HCT116 (cell line): ENCODE measurements around the gene ATP8A2. TPM values are rescaled to one million over a fixed set of nuclear protein-coding genes. Genes with fewer than 3 reads are reported as not detected.
A peak's percentile ranks its signal among the peaks of the same experiment; 100 is the strongest.

Source experiments
- ATAC-seq: fragments of 200-7000 bp; cut with Tn5 transposase; 2 replicates; pipeline ENCODE4 v1.9.1; 2020; ENCODE audit warnings: mild to moderate bottlenecking, moderate library complexity
- BruUV-seq: library from RNA; stranded (reverse); fragments of 400-500 nt; replicated peaks from 2 replicates; lab custom pipeline; 2021; lab: Mats Ljungman, UMichigan
- CTCF ChIA-PET: fragments of 300-600 bp; sonication (Branson Sonifier 250); formaldehyde crosslinking; loops from one replicate; lab custom pipeline; 2021; ENCODE audit warnings: antibody characterized with exemption; lab: Charles Lee
- POLR2A ChIA-PET: fragments of 300-600, 350-600 bp; sonication (Branson Sonifier 250); formaldehyde crosslinking; loops from one replicate; lab custom pipeline; 2021; ENCODE audit warnings: antibody characterized with exemption; lab: Charles Lee
- RAD21 ChIA-PET, 2 experiments: fragments of 300-600 bp; sonication (Branson Sonifier 250); formaldehyde crosslinking; loops; one replicate each; lab custom pipeline; 2023; ENCODE audit warnings: low total read pairs in 2 of 2; ENCODE audit not compliant: uncharacterized antibody in 2 of 2, unreplicated experiment in 2 of 2, low non-redundant PET in 1 of 2; lab: Charles Lee
- DNase-seq: peaks from one replicate; pipeline ENCODE4 v3.0.0-alpha.2; 2010; ENCODE audit warnings: low read depth, low spot score
- H2AFZ ChIP-seq: fragments of 200-600 bp; shearing (Covaris generic), sonication (generic); 2 replicates; pipeline ENCODE4 v1.6.1; 2017; ENCODE audit warnings: low read depth, mixed run types, mixed read lengths, antibody characterized with exemption, low read length; ENCODE audit not compliant: poor library complexity, severe bottlenecking
- H3K27ac ChIP-seq: 2 replicates; pipeline ENCODE4 v1.5.1; 2012; ENCODE audit warnings: low read depth, low read length
- H3K27me3 ChIP-seq: fragments of 200-600 bp; sonication (generic); 2 replicates; pipeline ENCODE4 v1.6.1; 2016; ENCODE audit warnings: mixed run types, low read length, mixed read lengths; ENCODE audit not compliant: insufficient read depth
- H3K36me3 ChIP-seq, 2 experiments: fragments of 200-500 bp in 1 of 2; fragments of 200-600 bp in 1 of 2; sonication (Bioruptor generic) in 1 of 2; sonication (generic) in 1 of 2; 2 replicates each; pipeline versions ENCODE4 v1.5.1 to v1.6.1; 2014 to 2016; ENCODE audit warnings: low read length in 2 of 2, inconsistent platforms in 1 of 2, mixed read lengths in 1 of 2, mixed run types in 1 of 2; ENCODE audit not compliant: insufficient read depth in 2 of 2, control insufficient read depth in 1 of 2
- H3K4me1 ChIP-seq, 2 experiments: fragments of 200-600 bp in 1 of 2; sonication (generic) in 1 of 2; 2 replicates each; pipeline versions ENCODE4 v1.5.1 to v1.6.1; 2012 to 2017; ENCODE audit warnings: low read length in 2 of 2, inconsistent platforms in 1 of 2, mild to moderate bottlenecking in 1 of 2, mixed read lengths in 1 of 2, mixed run types in 1 of 2, moderate library complexity in 1 of 2; ENCODE audit not compliant: insufficient read depth in 2 of 2, control insufficient read depth in 1 of 2
- H3K4me2 ChIP-seq: fragments of 200-600 bp; sonication (generic); 2 replicates; pipeline ENCODE4 v1.6.1; 2017; ENCODE audit warnings: mixed run types, low read length, mixed read lengths
- H3K4me3 ChIP-seq, 2 experiments: fragments of 200-600 bp in 1 of 2; sonication (generic) in 1 of 2; replicated peaks in 1 of 2; 2 replicates each; pipeline ENCODE4 v1.5.1; 2011 to 2016; ENCODE audit warnings: low read length in 2 of 2, control low read depth in 1 of 2, low read depth in 1 of 2, mild to moderate bottlenecking in 1 of 2, mixed read lengths in 1 of 2, mixed run types in 1 of 2
- H3K79me2 ChIP-seq: fragments of 200-600 bp; sonication (generic); 2 replicates; pipeline ENCODE4 v1.6.1; 2017; ENCODE audit warnings: mild to moderate bottlenecking, mixed run types, low read length, moderate library complexity, mixed read lengths; ENCODE audit not compliant: insufficient read depth
- H3K9ac ChIP-seq: fragments of 200-600 bp; sonication (generic); 2 replicates; pipeline ENCODE4 v1.6.1; 2016; ENCODE audit warnings: low read length, mixed read lengths
- H3K9me2 ChIP-seq: fragments of 200-600 bp; sonication (generic), shearing (Covaris generic); 2 replicates; pipeline ENCODE4 v1.6.1; 2017; ENCODE audit warnings: mixed run types, mild to moderate bottlenecking, moderate library complexity; ENCODE audit not compliant: insufficient read depth
- H3K9me3 ChIP-seq, 2 experiments: fragments of 200-500 bp in 1 of 2; fragments of 200-600 bp in 1 of 2; sonication (Bioruptor generic) in 1 of 2; sonication (generic) in 1 of 2; 2 replicates each; pipeline ENCODE4 v1.6.1; 2014 to 2017; ENCODE audit warnings: low read length in 2 of 2, mixed read lengths in 2 of 2, inconsistent platforms in 1 of 2, low read depth in 1 of 2, mild to moderate bottlenecking in 1 of 2, mixed run types in 1 of 2, moderate library complexity in 1 of 2; ENCODE audit not compliant: control insufficient read depth in 1 of 2, insufficient read depth in 1 of 2
- H4K20me1 ChIP-seq: fragments of 200-600 bp; sonication (generic), shearing (Covaris generic); 2 replicates; pipeline ENCODE4 v1.6.1; 2017; ENCODE audit warnings: mixed run types, mild to moderate bottlenecking, moderate library complexity; ENCODE audit not compliant: insufficient read depth
- ATF3 ChIP-seq: IDR thresholded peaks from 2 replicates; pipeline ENCODE4 v1.6.1; 2012
- CEBPB ChIP-seq: IDR thresholded peaks from 2 replicates; pipeline ENCODE4 v1.6.1; 2012; ENCODE audit warnings: low read depth
- CTCF ChIP-seq, 3 experiments: fragments of 200-600 bp in 1 of 3; sonication (generic) in 1 of 3; IDR thresholded peaks in 2 of 3; conservative IDR thresholded peaks in 1 of 3; 2 replicates each; pipeline ENCODE4 v1.5.1; 2012 to 2017; ENCODE audit warnings: low read depth in 2 of 3, low read length in 2 of 3, antibody characterized with exemption in 1 of 3, borderline replicate concordance in 1 of 3, control low read depth in 1 of 3, mild to moderate bottlenecking in 1 of 3, mixed read lengths in 1 of 3, mixed run types in 1 of 3, moderate library complexity in 1 of 3; ENCODE audit not compliant: insufficient read depth in 1 of 3
- EGR1 ChIP-seq: IDR thresholded peaks from 2 replicates; pipeline ENCODE4 v1.6.1; 2012; ENCODE audit warnings: low read depth
- EZH2 ChIP-seq: fragments of 200-600 bp; sonication (generic); IDR thresholded peaks from 2 replicates; pipeline ENCODE4 v1.6.1; 2017; ENCODE audit warnings: antibody characterized with exemption, mixed run types
- FOSL1 ChIP-seq: IDR thresholded peaks from 2 replicates; pipeline ENCODE4 v1.6.1; 2012; ENCODE audit warnings: low read depth
- JUND ChIP-seq: IDR thresholded peaks from 2 replicates; pipeline ENCODE4 v1.6.1; 2012
- MAX ChIP-seq: IDR thresholded peaks from 2 replicates; pipeline ENCODE4 v1.6.1; 2012
- POLR2AphosphoS5 ChIP-seq: IDR thresholded peaks from 2 replicates; pipeline ENCODE4 v1.6.1; 2011; ENCODE audit warnings: mild to moderate bottlenecking, low read depth, low read length, moderate library complexity
- RAD21 ChIP-seq: IDR thresholded peaks from 2 replicates; pipeline ENCODE4 v1.6.1; 2012; ENCODE audit warnings: low read depth, mild to moderate bottlenecking
- ZFX ChIP-seq: fragments of 450-650 bp; IDR thresholded peaks from 2 replicates; pipeline ENCODE4 v1.6.1; 2017
- intact Hi-C: fragments of 100-400 bp; cut with micrococcal nuclease; formaldehyde crosslinking; loops from 2 replicates; pipeline ENCODE4 v1.10.0; 2022
- total RNA-seq: library from RNA; stranded (reverse); gene quantifications from one replicate; pipeline ENCODE4 v1.2.1, GENCODE V29; 2021; ENCODE audit not compliant: unreplicated experiment

ATP8A2 gene
- total RNA-seq, 1 experiment from 2014 or later, result not detected

- no peak overlapping the region for H3K27ac ChIP-seq
- RAD21 ChIA-PET, result no interaction called here
- POLR2A ChIA-PET, result interaction anchor here (1.3 kb wide), 1 partner anchor 12 kb away, joined by 3 read pairs; no protein-coding TSS in a partner anchor
- H3K9me2 ChIP-seq, result no peaks in the 10 kb centered on the region
- BruUV-seq, result no TSS peak
- H4K20me1 ChIP-seq, result no peaks in the 10 kb centered on the region
- no peak overlapping the region for H3K9ac ChIP-seq
- no peak overlapping the region for H3K4me2 ChIP-seq
- DNase-seq, result no peak
- ATAC-seq, result peak; percentile 75
- CTCF ChIA-PET, result interaction anchor here (1.0 kb wide), 1 partner anchor 47 kb away, joined by 3 read pairs; no protein-coding TSS in a partner anchor
- no peaks in the 10 kb centered on the region for H3K79me2 ChIP-seq
- H3K27me3 ChIP-seq, result peaks cover 63% of the 10 kb centered on the region
- no peaks in the 10 kb centered on the region for H3K36me3 ChIP-seq
- no peak overlapping the region for H2AFZ ChIP-seq
- no peaks in the 10 kb centered on the region for H3K9me3 ChIP-seq
- H3K4me1 ChIP-seq, result no peaks in the 10 kb centered on the region
- intact Hi-C loops, result no loop called here
- H3K4me3 ChIP-seq, result no peak overlapping the region
- no peak for TF ChIP-seq CEBPB
- peak in 1 of 3 experiments; percentile 23; a peak in 1 of 6 replicates for TF ChIP-seq CTCF (IDR thresholded peaks at IDR 0.05 in 2 of 3, conservative IDR thresholded peaks at IDR 0.05 in 1 of 3; ENCODE audit: borderline replicate concordance in 1 of 3, insufficient read depth in 1 of 3, low read depth in 2 of 3, low read length in 2 of 3)
- no peak for TF ChIP-seq EZH2
- no peak for TF ChIP-seq EGR1
These were observed 75.6 kb downstream of the ATP8A2 start for GRCh38 chr13:25447396-25447795.

GRCh38 chr13:25453850-25454365 is 82.1 kb downstream of the ATP8A2 start:
- no TSS peak for BruUV-seq
- ChIA-PET RAD21 (no interaction called here), CTCF (no interaction called here), POLR2A (no interaction called here)
- Histone ChIP-seq H3K9me2 (no peaks in the 10 kb centered on the region), H3K4me3 (no peak overlapping the region), H3K27ac (no peak overlapping the region), H3K79me2 (no peaks in the 10 kb centered on the region), H3K4me1 (no peaks in the 10 kb centered on the region), H4K20me1 (no peaks in the 10 kb centered on the region), H3K9ac (no peak overlapping the region), H3K9me3 (no peaks in the 10 kb centered on the region), H3K4me2 (no peak overlapping the region), H3K36me3 (no peaks in the 10 kb centered on the region), H3K27me3 (peaks cover 69% of the 10 kb centered on the region), H2AFZ (no peak overlapping the region)
- no peak for ATAC-seq
- intact Hi-C loops, result no loop called here
- no peak for TF ChIP-seq RAD21
- TF ChIP-seq ZFX, result no peak
- TF ChIP-seq MAX, result no peak
- no peak for TF ChIP-seq EZH2
- no peak for TF ChIP-seq FOSL1
- no peak for TF ChIP-seq CEBPB
- TF ChIP-seq JUND, result no peak
- no peak for TF ChIP-seq ATF3
- no peak for TF ChIP-seq POLR2AphosphoS5
- DNase-seq, result no peak
